Measurements from ENCODE around the gene RPS16. TPM values are rescaled to one million over a fixed set of nuclear protein-coding genes. Genes with fewer than 3 reads are reported as not detected.
A peak's percentile ranks its signal among the peaks of the same experiment; 100 is the strongest.

The RPS16 gene
- total and polyA plus RNA-seq, 2 of the 8 experiments (the other 6 are each of a cell fraction or from before 2014, with no cell fraction given): 2,433 to 7,810 TPM

DNA sequence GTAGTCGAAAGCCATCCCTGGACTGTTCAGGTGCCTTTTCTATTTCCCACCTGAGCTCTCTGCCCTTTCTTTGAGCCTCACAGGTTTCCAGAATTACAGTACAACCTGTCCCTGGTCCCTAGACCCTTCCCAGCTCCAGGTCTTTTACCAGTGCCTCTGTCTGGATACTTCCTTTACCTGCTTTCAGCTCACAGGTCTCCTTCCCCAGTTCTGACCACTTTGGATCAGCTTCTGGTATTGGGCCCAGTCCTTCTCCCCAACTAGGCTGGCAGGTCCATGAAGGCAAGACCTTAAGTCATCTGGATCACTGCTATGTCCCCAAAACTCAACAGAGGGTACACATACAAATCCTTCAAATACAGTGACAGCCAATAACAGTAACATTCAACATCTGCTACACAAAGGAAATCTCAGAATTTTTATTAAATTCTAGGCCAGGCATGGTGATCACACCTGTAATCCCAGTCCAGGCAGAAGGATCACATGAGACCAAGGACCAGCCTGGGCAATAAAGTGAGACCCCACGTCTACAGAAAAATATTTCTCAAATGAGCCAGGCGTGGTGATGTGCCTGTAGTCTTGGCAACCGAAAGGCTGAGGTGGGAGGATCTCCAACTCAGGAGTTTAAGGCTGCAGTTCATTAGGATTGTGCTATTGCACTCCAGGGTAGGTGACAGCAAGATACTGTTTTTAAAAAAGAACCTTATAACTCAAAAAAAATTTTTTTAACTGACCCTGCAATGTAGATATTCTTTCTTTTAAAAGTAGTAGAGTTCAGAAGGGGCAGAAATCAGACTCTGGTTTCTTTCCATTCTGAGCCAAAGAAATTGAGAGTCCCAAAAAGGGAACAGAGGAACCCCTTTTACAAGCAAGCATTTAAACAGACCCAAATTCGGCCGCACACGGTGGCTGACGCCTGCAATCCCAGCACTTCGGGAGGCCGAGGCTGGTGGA, 1.3 kb downstream of the RPS16 start:
- Histone ChIP-seq H3K56ac (replicated peaks; ENCODE audit: insufficient read length, low read depth, low read length) (no peak overlapping the region), H4K8ac (ENCODE audit: extremely low read depth, insufficient read depth, low read length) (no peak overlapping the region), H3K79me2 (ENCODE audit: control insufficient read depth in 1 of 2, insufficient read depth in 2 of 2, low read length in 2 of 2) (peaks cover 7 to 20% of the 10 kb centered on the region in 2 experiments; a peak in 3 of 4 replicates), H3K9ac (replicated peaks in 1 of 4; ENCODE audit: extremely low read depth in 1 of 4, low read depth in 3 of 4, low read length in 3 of 4) (peak overlapping the region in 3 of 4 experiments; percentile 8 to 97 (median 96); a peak in 4 of 7 replicates), H2BK12ac (ENCODE audit: low read depth, low read length) (no peak overlapping the region), H4K20me1 (replicated peaks in 1 of 2; ENCODE audit: control insufficient read depth in 1 of 2, insufficient read depth in 2 of 2, low read length in 2 of 2) (peaks cover 2 to 18% of the 10 kb centered on the region in 2 experiments), H3K4ac (replicated peaks; ENCODE audit: insufficient read length, low read depth, low read length) (no peak overlapping the region), H3K23ac (ENCODE audit: insufficient read length) (no peak overlapping the region), H2BK20ac (ENCODE audit: low read length) (no peak overlapping the region), H2BK5ac (ENCODE audit: low read depth, low read length) (no peak overlapping the region), H3K4me3 (ENCODE audit: extremely low read depth in 1 of 4, insufficient read depth in 2 of 4, low read depth in 3 of 4, low read length in 4 of 4) (peak overlapping the region; percentile 97 to 99 (median 98)), H2AK5ac (ENCODE audit: low read depth, low read length) (no peak overlapping the region), H3K23me2 (ENCODE audit: low read depth, low read length) (peaks cover 8% of the 10 kb centered on the region), H2BK120ac (replicated peaks; ENCODE audit: low read depth, low read length) (no peak overlapping the region), H3K36me3 (ENCODE audit: control insufficient read depth in 2 of 4, insufficient read depth in 4 of 4, low read length in 3 of 4) (peaks cover 20 to 30% (median 23%) of the 10 kb centered on the region in 4 experiments), H3K4me2 (ENCODE audit: insufficient read depth in 1 of 2, low read depth in 2 of 2, low read length in 2 of 2) (peak overlapping the region; percentile 69 to 82), H3K9me3 (ENCODE audit: insufficient read depth in 2 of 2, low read depth in 1 of 2, low read length in 1 of 2) (no peaks in the 10 kb centered on the region), H2AFZ (ENCODE audit: low read length) (no peak overlapping the region), H3K27ac (ENCODE audit: low read depth, low read length) (peak overlapping the region; percentile 36), H3K4me1 (replicated peaks in 1 of 4; ENCODE audit: control insufficient read depth in 3 of 4, insufficient read depth in 4 of 4, low read length in 3 of 4) (peaks cover 0 to 11% (median 2%) of the 10 kb centered on the region in 4 experiments; a peak in 6 of 7 replicates), H3K14ac (ENCODE audit: insufficient read length) (no peak overlapping the region), H4K91ac (replicated peaks; ENCODE audit: insufficient read length, low read length) (no peak overlapping the region), H2BK15ac (ENCODE audit: low read length) (no peak overlapping the region), H3K27me3 (replicated peaks in 1 of 4; ENCODE audit: control insufficient read depth in 3 of 4, extremely low read depth in 1 of 4, insufficient read depth in 3 of 4, low read length in 3 of 4) (no peaks in the 10 kb centered on the region; a peak in 1 of 7 replicates), H3K18ac (ENCODE audit: extremely low read depth, low read length) (no peak overlapping the region), H4K5ac (ENCODE audit: insufficient read length, low read depth, low read length) (no peak overlapping the region), H3K79me1 (ENCODE audit: low read depth, low read length) (peaks cover 8% of the 10 kb centered on the region)
- FAIRE-seq (no peak), DNase-seq (ENCODE audit: low read depth in 1 of 2, low spot score in 2 of 2) (no peak)
- TF ChIP-seq RFX5 (IDR thresholded peaks at IDR 0.05; ENCODE audit: borderline replicate concordance, low read depth, low read length): no peak
- TF ChIP-seq, protein P1, sequence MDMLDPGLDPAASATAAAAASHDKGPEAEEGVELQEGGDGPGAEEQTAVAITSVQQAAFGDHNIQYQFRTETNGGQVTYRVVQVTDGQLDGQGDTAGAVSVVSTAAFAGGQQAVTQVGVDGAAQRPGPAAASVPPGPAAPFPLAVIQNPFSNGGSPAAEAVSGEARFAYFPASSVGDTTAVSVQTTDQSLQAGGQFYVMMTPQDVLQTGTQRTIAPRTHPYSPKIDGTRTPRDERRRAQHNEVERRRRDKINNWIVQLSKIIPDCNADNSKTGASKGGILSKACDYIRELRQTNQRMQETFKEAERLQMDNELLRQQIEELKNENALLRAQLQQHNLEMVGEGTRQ (IDR thresholded peaks at IDR 0.05; ENCODE audit: low read length): 0 out of 2 replicates have a peak, but pooled peaks have one; percentile 8
- TF ChIP-seq HDAC2 (IDR thresholded peaks at IDR 0.05; ENCODE audit: borderline replicate concordance in 1 of 2, low read depth in 2 of 2, low read length in 2 of 2): no peak
- no peak for TF ChIP-seq POU5F1 (IDR thresholded peaks at IDR 0.05; ENCODE audit: low read depth, low read length)
- TF ChIP-seq FOSL1 (IDR thresholded peaks at IDR 0.05; ENCODE audit: insufficient read depth, low read depth, low read length): no peak
- ChIA-PET CTCF (ENCODE audit: partially characterized antibody) (interaction anchor here (0.6 to 1.6 kb wide), 11 partner anchors 10 to 73 kb away, joined by 3 to 11 read pairs (median 5); partner anchors contain the start of genes PLEKHG2 and SUPT5H), POLR2A (ENCODE audit: partially characterized antibody) (interaction anchor here (0.5 to 47.8 kb wide), 27 partner anchors 11 to 1102 kb away, joined by 3 to 1154 read pairs (median 7); partner anchors contain the start of genes DLL3, MED29, NCCRP1 and PAF1)
- WGBS, 2 experiments (ENCODE audit: extremely low coverage in 1 of 2, insufficient coverage in 1 of 2, insufficient read length in 1 of 2, insufficient replicate concordance in 2 of 2, low coverage in 1 of 2, low lambda C conversion rate in 2 of 2, missing lambda C conversion rate in 1 of 2): 79% methylated on average over 10 of the region's 10 CpGs; no CpG with 5 or more reads in 1 of the 2 experiments

Data from H1 (cell line).